ENCODE data around the gene IQCE.

DNA sequence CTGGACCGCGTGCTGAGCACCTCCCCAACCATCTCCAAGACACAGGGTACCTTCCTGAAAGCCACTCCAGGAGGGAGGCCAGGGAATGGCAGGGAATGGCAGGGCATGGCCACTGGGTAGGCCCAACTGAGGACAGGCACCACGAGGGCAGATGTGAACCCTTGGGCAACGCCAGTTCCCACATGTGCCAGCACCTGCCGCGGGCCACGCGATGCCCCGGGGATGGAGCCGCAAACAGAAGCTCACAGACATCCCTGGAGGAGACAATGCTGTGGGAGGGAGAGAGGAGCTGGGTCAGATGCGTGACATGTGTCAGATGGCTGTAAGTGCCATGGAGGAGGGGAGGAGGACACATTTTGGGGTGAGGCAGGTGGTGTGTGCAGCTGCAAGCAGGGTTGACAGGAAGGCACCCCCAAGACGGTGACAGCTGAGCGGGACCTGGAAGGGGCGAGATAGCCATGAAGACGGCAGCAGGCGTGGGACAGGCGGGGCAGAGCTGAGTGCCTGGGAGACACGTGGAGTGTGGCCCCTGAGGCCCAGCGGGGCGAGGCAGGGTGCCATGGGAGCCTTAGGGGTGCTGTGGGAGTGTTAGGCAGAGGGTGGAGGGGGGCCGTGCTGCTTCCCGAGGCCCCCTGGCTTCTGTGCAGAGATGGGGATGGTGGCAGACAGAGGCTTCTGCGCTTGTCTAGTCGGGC is 27.7 kb downstream of the IQCE start:
- TF ChIP-seq CTCF (conservative IDR thresholded peaks at IDR 0.05 in 1 of 2, IDR thresholded peaks at IDR 0.05 in 1 of 2; ENCODE audit: low read depth in 1 of 2, low read length in 2 of 2) (no peak), EZH2 (IDR thresholded peaks at IDR 0.05; ENCODE audit: low read length, missing control alignments) (no peak)
